HepG2 (cell line): ENCODE data around the gene UGCG. TPM values are rescaled to one million over a fixed set of nuclear protein-coding genes. Genes with fewer than 3 reads are reported as not detected.

Source experiments
- ATAC-seq: fragments of 200-7000 bp; cut with Tn5 transposase; 3 replicates; pipeline ENCODE4 v1.9.1; 2020; ENCODE audit warnings: mild to moderate bottlenecking, moderate library complexity
- BruUV-seq: library from RNA; stranded (reverse); fragments of 400-500 nt; replicated peaks from 2 replicates; lab custom pipeline; 2021; lab: Mats Ljungman, UMichigan
- CTCF ChIA-PET: fragments of 300-600 bp; formaldehyde crosslinking; extraction: SDS; loops from one replicate; lab custom pipeline; 2021; ENCODE audit warnings: low total read pairs, inconsistent platforms, low intra/inter-chr PET ratio; lab: Yijun Ruan, JAX
- POLR2A ChIA-PET: fragments of 350-600 bp; sonication (Branson Sonifier 250); formaldehyde crosslinking; loops from one replicate; lab custom pipeline; 2020; ENCODE audit warnings: antibody characterized with exemption, inconsistent platforms; lab: Yijun Ruan, JAX
- DNase-seq: peaks from one replicate; pipeline ENCODE4 v3.0.0-alpha.2; 2015; ENCODE audit warnings: low spot score
- FAIRE-seq: peaks from 3 replicates; lab custom pipeline; 2011; peaks lifted over from hg19 to GRCh38; lab: Jason Lieb, UNC
- H2AFZ ChIP-seq: one replicate; pipeline ENCODE4 v1.6.1; 2011; ENCODE audit warnings: low read length, inconsistent platforms
- H3K27ac ChIP-seq: fragments of 300-600 bp; 3 replicates; pipeline ENCODE4 v1.8.0; 2011; ENCODE audit warnings: mixed run types, mild to moderate bottlenecking, mixed read lengths, low read length, inconsistent platforms; ENCODE audit not compliant: insufficient read depth; ENCODE audit errors: extremely low read length
- H3K27me3 ChIP-seq, 2 experiments: fragments of 200-600 bp in 1 of 2; 2 replicates in 1 of 2; 3 replicates in 1 of 2; pipeline versions ENCODE4 v1.6.0 to v1.8.0; 2011; ENCODE audit warnings: low read length in 2 of 2, mild to moderate bottlenecking in 2 of 2, moderate library complexity in 2 of 2, inconsistent platforms in 1 of 2; ENCODE audit not compliant: insufficient read depth in 2 of 2, control insufficient read depth in 1 of 2
- H3K36me3 ChIP-seq, 2 experiments: fragments of 200-600 bp in 1 of 2; replicated peaks in 1 of 2; 2 replicates in 1 of 2; 3 replicates in 1 of 2; pipeline versions ENCODE4 v1.5.1 to v1.8.0; 2011; ENCODE audit warnings: low read length in 2 of 2, inconsistent platforms in 1 of 2; ENCODE audit not compliant: insufficient read depth in 2 of 2, control insufficient read depth in 1 of 2
- H3K4me1 ChIP-seq: 2 replicates; pipeline ENCODE4 v1.5.1; 2012; ENCODE audit warnings: low read length, inconsistent platforms; ENCODE audit not compliant: insufficient read depth
- H3K4me2 ChIP-seq: 2 replicates; pipeline ENCODE4 v1.6.0; 2011; ENCODE audit warnings: low read depth, low read length, inconsistent platforms
- H3K4me3 ChIP-seq, 3 experiments: fragments of 200-600 bp in 1 of 3; sonication (generic), shearing (Covaris generic) in 1 of 3; replicated peaks in 1 of 3; 2 replicates each; pipeline ENCODE4 v1.5.1; 2011 to 2016; ENCODE audit warnings: low read length in 3 of 3, inconsistent platforms in 2 of 3, low read depth in 2 of 3, mild to moderate bottlenecking in 2 of 3, control low read depth in 1 of 3, mixed read lengths in 1 of 3; ENCODE audit not compliant: insufficient read depth in 1 of 3
- H3K79me2 ChIP-seq: one replicate; pipeline ENCODE4 v1.6.1; 2011; ENCODE audit warnings: low read length, inconsistent platforms; ENCODE audit not compliant: insufficient read depth
- H3K9ac ChIP-seq: 2 replicates; pipeline ENCODE4 v1.6.0; 2011; ENCODE audit warnings: mild to moderate bottlenecking, low read depth, low read length, inconsistent platforms; ENCODE audit not compliant: insufficient read depth
- H3K9me3 ChIP-seq: 2 replicates; pipeline ENCODE4 v1.5.1; 2012; ENCODE audit warnings: mild to moderate bottlenecking, low read length
- H4K20me1 ChIP-seq: 2 replicates; pipeline ENCODE4 v1.6.0; 2011; ENCODE audit warnings: inconsistent platforms, mild to moderate bottlenecking, low read length, moderate library complexity; ENCODE audit not compliant: insufficient read depth
- ATAD3A ChIP-seq: sonication (generic); formaldehyde crosslinking; IDR thresholded peaks from 2 replicates; pipeline ENCODE4 v1.4.0; 2020; ENCODE audit warnings: missing genetic modification reagents
- FOXA1 ChIP-seq, 2 experiments: fragments of 450-650 bp in 1 of 2; sonication (generic) in 1 of 2; formaldehyde crosslinking in 1 of 2; IDR thresholded peaks; 2 replicates each; pipeline versions ENCODE4 v1.4.0 to v1.6.1; 2016 to 2020; ENCODE audit warnings: missing genetic modification reagents in 1 of 2
- MIXL1 ChIP-seq: IDR thresholded peaks from 2 replicates; pipeline ENCODE4 v1.6.1; 2016
- RARA ChIP-seq: IDR thresholded peaks from 2 replicates; pipeline ENCODE4 v1.6.1; 2016; ENCODE audit warnings: missing genetic modification reagents, missing compliant biosample characterization
- ZBTB33 ChIP-seq: sonication (generic); formaldehyde crosslinking; IDR thresholded peaks from 2 replicates; pipeline ENCODE4 v1.4.0; 2020; ENCODE audit warnings: missing genetic modification reagents
- ZMYM4 ChIP-seq: sonication (generic); formaldehyde crosslinking; IDR thresholded peaks from 2 replicates; pipeline ENCODE4 v1.8.1; 2023; ENCODE audit warnings: mild to moderate bottlenecking, missing genetic modification reagents
- WGBS: methylation state at CpG from one replicate; pipeline ENCODE4 v1.1.6; 2017; ENCODE audit warnings: low lambda C conversion rate; 5-methylcytosine and 5-hydroxymethylcytosine counted together
- in situ Hi-C: cut with HindIII; loops from 2 replicates; pipeline ENCODE4 v1.10.0; 2017; ENCODE audit warnings: low pct_unique_long_range_greater_than_20kb; ENCODE audit not compliant: extremely low pct_ligation_motif_present
- intact Hi-C: fragments of 100-400 bp; cut with micrococcal nuclease; formaldehyde crosslinking; loops from one replicate; pipeline ENCODE4 v1.10.0; 2022; ENCODE audit not compliant: unreplicated experiment
- polyA plus RNA-seq, 8 experiments: library from polyadenylated mRNA; depleted of rRNA in 3 of 8; stranded (reverse) in 7 of 8; unstranded in 1 of 8; fragments of >200 nt; fragmentation: Illumina TruSeq in 4 of 8; extraction: Trizol in 4 of 8; gene quantifications; 2 replicates each; pipeline versions ENCODE4 v1.2.1 to v1.2.3, GENCODE V29; 2011 to 2016; ENCODE audit warnings: low read depth in 4 of 8, missing spikeins in 1 of 8, mixed read lengths in 1 of 8; ENCODE audit not compliant: insufficient read depth in 1 of 8
- total RNA-seq, 5 experiments: library from RNA; depleted of rRNA; stranded (reverse); fragments of >200 nt; fragmentation: Illumina TruSeq; extraction: Trizol; gene quantifications; 2 replicates each; pipeline ENCODE4 v1.2.3, GENCODE V29; 2016; ENCODE audit warnings: low read depth in 1 of 5
- TF ChIP-seq, protein P1 (sequence below): sonication (generic); formaldehyde crosslinking; IDR thresholded peaks from 2 replicates; pipeline ENCODE4 v1.8.0; 2022; ENCODE audit warnings: mild to moderate bottlenecking, missing genetic modification reagents
- TF ChIP-seq, protein P2 (sequence below): sonication (generic); formaldehyde crosslinking; IDR thresholded peaks from 2 replicates; pipeline ENCODE4 v1.8.1; 2023; ENCODE audit warnings: missing genetic modification reagents, inconsistent platforms, borderline replicate concordance

Gene UGCG
- total and polyA plus RNA-seq, 2 of the 13 experiments (the other 11 are each of a cell fraction or from before 2014, with no cell fraction given): 10.5 to 13.9 TPM

DNA sequence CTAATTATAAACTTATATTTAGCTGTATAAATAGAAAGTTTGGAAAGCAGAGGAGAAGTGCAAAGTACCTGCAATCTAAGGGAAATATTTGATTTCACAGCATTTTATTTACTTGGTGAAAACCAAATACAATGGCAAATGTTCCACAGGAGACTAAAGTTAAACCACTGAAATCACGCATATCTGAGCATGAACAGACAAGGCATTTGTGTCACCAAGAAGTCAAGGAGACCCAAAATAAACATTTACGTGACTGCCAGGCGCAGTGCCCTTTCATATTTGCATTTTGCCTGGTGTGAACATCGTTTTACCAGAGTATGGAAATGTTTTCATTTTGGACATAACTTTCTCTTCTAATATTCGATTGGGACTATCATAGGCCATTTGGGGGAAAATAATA lies 20.6 kb downstream of the UGCG start:
- H3K4me3 ChIP-seq: no peak overlapping the region
- CTCF ChIA-PET: no interaction called here
- peak; percentile 55 for DNase-seq

More for the DNA sequence above, 20.6 kb downstream of the UGCG start:
- Histone ChIP-seq H3K9ac (no peak overlapping the region), H3K36me3 (peaks cover 0 to 9% of the 10 kb centered on the region in 2 experiments; a peak in 2 of 5 replicates), H3K9me3 (no peaks in the 10 kb centered on the region), H3K4me1 (peaks cover 16% of the 10 kb centered on the region), H3K27me3 (no peaks in the 10 kb centered on the region), H3K27ac (peak overlapping the region; percentile 11), H4K20me1 (no peaks in the 10 kb centered on the region), H3K79me2 (peaks cover 18% of the 10 kb centered on the region), H2AFZ (no peak overlapping the region), H3K4me2 (no peak overlapping the region)
- intact Hi-C loops: no loop called here
- no TSS peak for BruUV-seq
- in situ Hi-C loops: no loop called here
- TF ChIP-seq ZMYM4: 0 out of 2 replicates have a peak, but pooled peaks have one; percentile 31
- peak; percentile 65 for TF ChIP-seq RARA (CRISPR knock-in tag)
- TF ChIP-seq ATAD3A (CRISPR knock-in tag): no peak
- TF ChIP-seq, protein P1, sequence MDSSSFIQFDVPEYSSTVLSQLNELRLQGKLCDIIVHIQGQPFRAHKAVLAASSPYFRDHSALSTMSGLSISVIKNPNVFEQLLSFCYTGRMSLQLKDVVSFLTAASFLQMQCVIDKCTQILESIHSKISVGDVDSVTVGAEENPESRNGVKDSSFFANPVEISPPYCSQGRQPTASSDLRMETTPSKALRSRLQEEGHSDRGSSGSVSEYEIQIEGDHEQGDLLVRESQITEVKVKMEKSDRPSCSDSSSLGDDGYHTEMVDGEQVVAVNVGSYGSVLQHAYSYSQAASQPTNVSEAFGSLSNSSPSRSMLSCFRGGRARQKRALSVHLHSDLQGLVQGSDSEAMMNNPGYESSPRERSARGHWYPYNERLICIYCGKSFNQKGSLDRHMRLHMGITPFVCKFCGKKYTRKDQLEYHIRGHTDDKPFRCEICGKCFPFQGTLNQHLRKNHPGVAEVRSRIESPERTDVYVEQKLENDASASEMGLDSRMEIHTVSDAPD: peak; percentile 49; the same call in 1 of the 2 replicates
- peak; percentile 64; the same call in 1 of the 2 replicates for TF ChIP-seq ZBTB33 (CRISPR knock-in tag)
- TF ChIP-seq FOXA1 (IDR thresholded peaks at IDR 0.05): no peak
- 0 out of 2 replicates have a peak, but pooled peaks have one; percentile 18 for TF ChIP-seq FOXA1 (CRISPR knock-in tag; IDR thresholded peaks at IDR 0.05)
- TF ChIP-seq, protein P2, sequence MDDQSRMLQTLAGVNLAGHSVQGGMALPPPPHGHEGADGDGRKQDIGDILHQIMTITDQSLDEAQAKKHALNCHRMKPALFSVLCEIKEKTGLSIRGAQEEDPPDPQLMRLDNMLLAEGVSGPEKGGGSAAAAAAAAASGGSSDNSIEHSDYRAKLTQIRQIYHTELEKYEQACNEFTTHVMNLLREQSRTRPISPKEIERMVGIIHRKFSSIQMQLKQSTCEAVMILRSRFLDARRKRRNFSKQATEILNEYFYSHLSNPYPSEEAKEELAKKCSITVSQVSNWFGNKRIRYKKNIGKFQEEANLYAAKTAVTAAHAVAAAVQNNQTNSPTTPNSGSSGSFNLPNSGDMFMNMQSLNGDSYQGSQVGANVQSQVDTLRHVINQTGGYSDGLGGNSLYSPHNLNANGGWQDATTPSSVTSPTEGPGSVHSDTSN: no peak
- peak; percentile 34; the same call in 1 of the 2 replicates for TF ChIP-seq MIXL1 (CRISPR knock-in tag)
- POLR2A ChIA-PET: no interaction called here
- 61% methylated on average over 5 of the region's 5 CpGs for WGBS
- ATAC-seq (no peak), FAIRE-seq (no peak)
